Chondrocyte (in vitro differentiated cells): ENCODE data around the gene USP2. TPM values are rescaled to one million over a fixed set of nuclear protein-coding genes. Genes with fewer than 3 reads are reported as not detected.

Experiments
- DNase-seq: peaks from one replicate; pipeline ENCODE4 v3.0.0; 2021; ENCODE audit warnings: mixed read lengths, low spot score
- H3K27ac Mint-ChIP-seq: one replicate; pipeline ENCODE4 v1.8.0; 2021; ENCODE audit warnings: mild to moderate bottlenecking, moderate library complexity, mixed read lengths; ENCODE audit not compliant: unreplicated experiment
- H3K27me3 Mint-ChIP-seq: 2 replicates; pipeline ENCODE4 v1.8.0; 2021; ENCODE audit warnings: low read depth, mixed read lengths
- H3K36me3 Mint-ChIP-seq: 2 replicates; pipeline ENCODE4 v1.8.0; 2021; ENCODE audit warnings: low read depth, mixed read lengths
- H3K4me1 Mint-ChIP-seq: 2 replicates; pipeline ENCODE4 v1.8.0; 2021; ENCODE audit warnings: low read depth, mild to moderate bottlenecking, mixed read lengths
- H3K4me3 Mint-ChIP-seq: one replicate; pipeline ENCODE4 v1.8.0; 2021; ENCODE audit warnings: mild to moderate bottlenecking, moderate library complexity, mixed read lengths; ENCODE audit not compliant: unreplicated experiment
- H3K9me3 Mint-ChIP-seq: 2 replicates; pipeline ENCODE4 v1.8.0; 2021; ENCODE audit warnings: low read depth, mixed read lengths
- CTCF ChIP-seq: fragments of 200-600 bp; sonication (generic); IDR thresholded peaks from 2 replicates; pipeline ENCODE4 v1.5.0; 2021; ENCODE audit warnings: antibody characterized with exemption, mild to moderate bottlenecking, moderate library complexity
- total RNA-seq: library from RNA; stranded (reverse); gene quantifications from 3 replicates; pipeline ENCODE4 v1.2.1, GENCODE V29; 2021

The USP2 gene
- total RNA-seq, 1 donor from 2014 or later = 4.1 TPM

DNA sequence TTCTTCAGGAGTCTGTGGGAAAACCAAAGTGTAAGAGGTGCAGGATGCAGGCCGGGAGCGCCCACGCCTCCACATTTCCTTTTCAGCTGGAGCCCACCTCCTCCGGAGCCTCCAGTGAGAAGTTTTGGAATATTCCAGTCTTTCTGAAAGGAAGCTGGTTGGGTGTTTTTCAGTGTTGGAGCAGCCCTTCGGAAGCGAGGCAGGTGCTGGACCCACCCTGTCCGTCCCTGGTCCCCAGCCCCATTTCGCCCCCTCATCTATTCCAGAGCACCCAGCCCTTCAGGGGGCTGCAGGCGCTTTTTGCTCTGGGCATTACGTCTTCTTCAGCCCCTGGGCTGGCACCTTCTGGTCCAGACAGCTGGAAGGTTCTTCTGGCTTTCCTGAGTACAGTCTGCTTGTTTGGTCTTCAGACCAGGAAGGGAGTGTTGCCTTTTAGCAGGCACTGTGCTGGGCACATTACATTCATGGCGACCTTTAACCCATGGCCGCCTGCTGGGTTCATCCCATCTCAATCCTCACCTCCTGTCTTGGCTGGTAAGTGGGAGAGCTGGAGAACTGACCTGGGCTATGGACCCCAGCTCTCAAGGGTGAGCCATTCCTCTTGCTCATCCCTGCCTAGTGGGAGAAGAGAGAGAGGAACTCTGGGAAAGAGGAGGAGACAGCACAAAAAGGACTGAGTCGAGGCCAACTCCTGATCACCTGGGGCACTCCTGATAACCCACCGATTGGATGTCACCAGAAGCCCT is 42.2 kb upstream of the USP2 start:
- Mint-ChIP-seq H3K27ac (no peak overlapping the region), H3K36me3 (peaks cover 12% of the 10 kb centered on the region), H3K9me3 (no peaks in the 10 kb centered on the region), H3K4me3 (peak overlapping the region; percentile 99), H3K4me1 (peaks cover 44% of the 10 kb centered on the region), H3K27me3 (no peaks in the 10 kb centered on the region)
- DNase-seq = no peak
- TF ChIP-seq CTCF = no peak

- DNase-seq = no peak
- peak within 1 kb of the TSS; percentile 99 for H3K4me3 Mint-ChIP-seq
- TF ChIP-seq CTCF = no peak
- peaks cover 12% of the 10 kb centered on the region for H3K36me3 Mint-ChIP-seq
- peaks cover 52% of the 10 kb centered on the region for H3K4me1 Mint-ChIP-seq
- H3K27ac Mint-ChIP-seq = peak within 1 kb of the TSS; percentile 87
- no peaks in the 10 kb centered on the region for H3K9me3 Mint-ChIP-seq
- H3K27me3 Mint-ChIP-seq = no peaks in the 10 kb centered on the region
Observed at GRCh38 chr11:119422809-119423508, 41.5 kb upstream of the USP2 start, which contains the start of gene THY1. THY1 (minus strand) TSS chr11:119423172; CDS start chr11:119420905, 2,267 bp downstream.

DNA sequence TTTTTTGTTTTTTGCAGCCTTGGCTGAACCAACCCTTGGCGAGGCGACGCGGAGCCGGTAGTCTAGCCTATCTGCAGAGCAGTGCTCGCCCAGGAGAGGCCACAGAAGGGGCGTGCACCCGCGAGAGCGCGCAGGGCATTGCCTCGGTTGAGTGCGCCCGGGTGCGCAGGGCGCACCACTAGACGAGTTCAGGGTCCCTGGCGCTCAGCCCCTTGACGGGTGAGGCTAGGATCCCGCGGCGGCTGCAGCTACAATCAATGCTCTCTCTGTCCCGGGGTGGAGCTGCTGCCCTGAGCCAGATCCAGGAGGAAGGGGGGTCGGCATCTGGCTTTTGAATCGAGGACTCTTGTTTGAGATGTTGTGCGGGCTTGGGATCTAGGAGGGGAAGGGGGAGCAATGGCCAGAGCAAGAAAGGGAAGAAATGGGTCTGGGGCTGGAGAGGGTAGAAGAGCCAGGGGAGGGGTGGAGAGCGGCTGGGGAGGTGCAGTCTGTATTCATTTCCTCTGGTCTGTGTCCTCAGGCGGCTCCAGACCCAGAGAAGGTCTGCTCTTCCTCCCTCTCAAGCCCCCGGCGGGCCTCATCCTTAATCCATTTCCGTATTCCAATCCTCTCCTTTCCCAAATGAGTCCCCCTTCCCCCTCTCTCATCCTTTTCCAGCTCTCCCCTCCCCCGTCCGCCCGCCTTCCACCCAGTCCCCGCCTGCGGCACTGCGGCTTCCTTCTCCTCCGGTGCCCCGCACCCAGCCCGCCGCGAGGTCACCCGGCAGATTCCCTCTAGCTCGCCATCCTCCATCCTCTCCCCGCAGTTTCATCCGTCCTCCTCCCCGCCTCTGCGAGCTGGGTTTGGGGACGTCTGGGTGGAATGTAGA is 40.7 kb upstream of the USP2 start:
- no peaks in the 10 kb centered on the region for H3K9me3 Mint-ChIP-seq
- peak overlapping the region; percentile 87 for H3K27ac Mint-ChIP-seq
- DNase-seq = no peak
- TF ChIP-seq CTCF = no peak
- peaks cover 12% of the 10 kb centered on the region for H3K36me3 Mint-ChIP-seq
- H3K4me1 Mint-ChIP-seq = peaks cover 60% of the 10 kb centered on the region
- H3K27me3 Mint-ChIP-seq = no peaks in the 10 kb centered on the region
- peak overlapping the region; percentile 99 for H3K4me3 Mint-ChIP-seq

DNA sequence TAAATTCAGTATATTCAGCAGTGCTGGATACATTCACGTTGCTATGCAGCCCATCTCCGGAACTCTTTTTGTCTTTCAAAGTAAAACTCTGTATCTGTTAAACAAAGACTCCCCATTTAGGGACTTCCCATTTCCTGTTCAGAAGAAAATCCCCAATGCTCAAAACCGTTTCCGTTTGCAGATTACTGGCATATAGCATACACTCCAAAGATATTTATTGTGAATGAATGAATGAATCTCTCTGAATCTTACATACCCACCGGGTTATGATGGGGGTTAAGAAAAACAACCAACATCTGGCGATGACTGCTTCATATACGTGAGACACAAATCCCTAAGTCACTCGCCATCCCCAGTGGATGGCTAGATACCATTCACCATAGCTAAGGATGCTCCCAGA is 39.9 kb upstream of the USP2 start:
- Mint-ChIP-seq H3K9me3 (no peaks in the 10 kb centered on the region), H3K36me3 (peaks cover 12% of the 10 kb centered on the region), H3K4me1 (peaks cover 66% of the 10 kb centered on the region), H3K4me3 (peak overlapping the region; percentile 99), H3K27me3 (no peaks in the 10 kb centered on the region), H3K27ac (no peak overlapping the region)
- no peak for DNase-seq
- no peak for TF ChIP-seq CTCF

DNA sequence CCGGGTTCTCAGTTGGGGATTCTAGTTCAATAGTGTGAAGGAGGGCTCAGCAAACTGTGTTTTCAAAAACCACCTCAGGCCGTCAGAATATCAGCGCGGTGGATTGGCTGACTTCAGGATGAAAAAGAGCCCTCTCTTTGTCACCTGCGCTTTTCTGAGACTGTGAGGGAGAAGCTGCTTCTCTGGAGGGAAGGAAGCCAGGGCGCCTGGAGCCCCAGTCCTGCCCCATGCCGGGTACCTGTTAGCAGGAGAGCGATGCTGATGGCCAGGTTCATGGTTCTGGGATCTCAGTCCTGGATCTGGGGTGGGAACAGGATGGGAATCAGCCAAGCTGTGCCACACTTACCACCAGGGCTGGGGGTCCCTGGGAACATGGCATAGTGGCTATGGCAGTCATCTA is 39.1 kb upstream of the USP2 start:
- TF ChIP-seq CTCF = no peak
- Mint-ChIP-seq H3K27ac (no peak overlapping the region), H3K4me1 (peaks cover 66% of the 10 kb centered on the region), H3K4me3 (peak overlapping the region; percentile 99), H3K36me3 (peaks cover 12% of the 10 kb centered on the region), H3K9me3 (no peaks in the 10 kb centered on the region), H3K27me3 (no peaks in the 10 kb centered on the region)
- no peak for DNase-seq
